ENCODE measurements around the gene MINDY4.
A peak's percentile ranks its signal among the peaks of the same experiment; 100 is the strongest.

MINDY4 gene

GRCh38 chr7:30741289-30741688 lies 29.9 kb upstream of the MINDY4 start:
- H3K4me3 ChIP-seq (ENCODE audit: low read depth, low read length), result no peak overlapping the region
- H4K91ac ChIP-seq (ENCODE audit: low read depth, low read length), result no peak overlapping the region
- H2BK12ac ChIP-seq (ENCODE audit: low read length), result no peak overlapping the region
- H3K36me3 ChIP-seq (ENCODE audit: control insufficient read depth in 1 of 2, insufficient read depth in 2 of 2, low read length in 2 of 2), result no peaks in the 10 kb centered on the region
- H2AFZ ChIP-seq (ENCODE audit: insufficient read depth, low read length, poor library complexity), result no peak overlapping the region
- H3K4ac ChIP-seq (ENCODE audit: low read depth, low read length), result no peak overlapping the region
- H3K9ac ChIP-seq (ENCODE audit: low read length), result no peak overlapping the region
- peaks cover 6 to 17% of the 10 kb centered on the region in 2 experiments for H3K4me1 ChIP-seq (ENCODE audit: control insufficient read depth in 1 of 2, insufficient read depth in 2 of 2, low read length in 2 of 2)
- H2AK5ac ChIP-seq (ENCODE audit: low read length), result no peak overlapping the region
- H3K79me1 ChIP-seq (ENCODE audit: low read length), result peaks cover 4% of the 10 kb centered on the region
- H3K79me2 ChIP-seq (ENCODE audit: control insufficient read depth, insufficient read depth, low read length, poor library complexity), result no peaks in the 10 kb centered on the region
- H3K27ac ChIP-seq (ENCODE audit: low read depth, low read length), result no peak overlapping the region
- no peak overlapping the region for H2BK5ac ChIP-seq (ENCODE audit: low read depth, low read length, poor library complexity)
- DNase-seq, result no peak
- no peak overlapping the region for H3K23ac ChIP-seq (ENCODE audit: low read length)
- H2BK120ac ChIP-seq (ENCODE audit: insufficient read depth, low read length, poor library complexity), result no peak overlapping the region
- peaks cover 4% of the 10 kb centered on the region for H3K9me3 ChIP-seq (ENCODE audit: insufficient read depth, low read depth, low read length)
- H3K27me3 ChIP-seq (ENCODE audit: insufficient read depth, low read length), result no peaks in the 10 kb centered on the region
- no peak overlapping the region for H3K14ac ChIP-seq (ENCODE audit: low read length)
- H4K12ac ChIP-seq (ENCODE audit: low read depth, low read length), result no peak overlapping the region
- no peak overlapping the region for H3K18ac ChIP-seq (ENCODE audit: low read length)
- no CpG with 5 or more reads among the region's 8 CpGs for WGBS (ENCODE audit: extremely low coverage, insufficient coverage, insufficient read length)
- H4K8ac ChIP-seq (ENCODE audit: low read depth, low read length), result no peak overlapping the region
- H3K4me2 ChIP-seq (ENCODE audit: low read length), result no peak overlapping the region

DNA sequence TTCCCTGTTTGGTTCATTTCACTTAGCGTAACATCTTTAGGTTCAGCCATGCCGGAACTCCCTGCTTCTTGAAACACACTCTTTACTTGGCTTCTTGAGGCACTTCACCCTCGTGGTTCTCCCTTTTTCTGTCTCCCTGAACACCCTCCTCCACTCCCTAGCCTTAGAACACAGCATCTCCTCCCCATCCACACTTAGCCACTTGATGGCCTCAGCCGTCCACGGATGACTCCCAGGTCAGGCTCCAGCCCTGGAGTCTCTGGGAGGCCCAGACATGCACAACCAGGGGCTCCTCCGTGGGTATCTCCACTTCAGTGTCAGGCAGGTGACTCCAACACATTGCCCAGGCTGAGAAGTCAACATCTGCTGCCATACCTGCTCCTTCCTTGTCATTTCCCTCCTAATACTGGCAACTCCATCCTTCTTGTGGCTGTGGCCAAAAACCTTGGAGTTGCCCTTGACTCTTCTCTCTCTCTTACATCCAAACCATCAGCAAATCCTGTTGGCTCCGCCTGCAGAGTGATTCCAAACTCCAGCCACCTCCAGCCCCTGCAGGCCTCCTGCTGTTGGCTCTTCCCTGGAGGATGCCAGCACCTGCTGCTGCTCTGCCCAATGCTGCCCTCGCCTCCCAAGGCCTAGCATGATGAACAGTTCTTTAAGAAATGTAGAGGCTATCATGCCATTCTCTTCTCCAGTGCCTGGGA lies 27.7 kb upstream of the MINDY4 start:
- Histone ChIP-seq H4K91ac (ENCODE audit: low read depth, low read length) (no peak overlapping the region), H3K79me1 (ENCODE audit: low read length) (peaks cover 4% of the 10 kb centered on the region), H2BK12ac (ENCODE audit: low read length) (no peak overlapping the region), H3K4me2 (ENCODE audit: low read length) (no peak overlapping the region), H2AFZ (ENCODE audit: insufficient read depth, low read length, poor library complexity) (no peak overlapping the region), H3K4me3 (ENCODE audit: low read depth, low read length) (peak overlapping the region; percentile 46), H3K4me1 (ENCODE audit: control insufficient read depth in 1 of 2, insufficient read depth in 2 of 2, low read length in 2 of 2) (peaks cover 6 to 17% of the 10 kb centered on the region in 2 experiments), H3K4ac (ENCODE audit: low read depth, low read length) (no peak overlapping the region), H4K8ac (ENCODE audit: low read depth, low read length) (no peak overlapping the region), H2BK5ac (ENCODE audit: low read depth, low read length, poor library complexity) (no peak overlapping the region), H3K14ac (ENCODE audit: low read length) (no peak overlapping the region), H3K79me2 (ENCODE audit: control insufficient read depth, insufficient read depth, low read length, poor library complexity) (no peaks in the 10 kb centered on the region), H3K9me3 (ENCODE audit: insufficient read depth, low read depth, low read length) (peaks cover 4% of the 10 kb centered on the region), H2BK120ac (ENCODE audit: insufficient read depth, low read length, poor library complexity) (no peak overlapping the region), H3K27ac (ENCODE audit: low read depth, low read length) (no peak overlapping the region), H3K23ac (ENCODE audit: low read length) (no peak overlapping the region), H3K36me3 (ENCODE audit: control insufficient read depth in 1 of 2, insufficient read depth in 2 of 2, low read length in 2 of 2) (no peaks in the 10 kb centered on the region), H4K12ac (ENCODE audit: low read depth, low read length) (no peak overlapping the region), H3K18ac (ENCODE audit: low read length) (no peak overlapping the region), H3K27me3 (ENCODE audit: insufficient read depth, low read length) (no peaks in the 10 kb centered on the region), H2AK5ac (ENCODE audit: low read length) (no peak overlapping the region), H3K9ac (ENCODE audit: low read length) (no peak overlapping the region)
- WGBS (ENCODE audit: extremely low coverage, insufficient coverage, insufficient read length), result no CpG with 5 or more reads among the region's 8 CpGs
- DNase-seq, result no peak

DNA sequence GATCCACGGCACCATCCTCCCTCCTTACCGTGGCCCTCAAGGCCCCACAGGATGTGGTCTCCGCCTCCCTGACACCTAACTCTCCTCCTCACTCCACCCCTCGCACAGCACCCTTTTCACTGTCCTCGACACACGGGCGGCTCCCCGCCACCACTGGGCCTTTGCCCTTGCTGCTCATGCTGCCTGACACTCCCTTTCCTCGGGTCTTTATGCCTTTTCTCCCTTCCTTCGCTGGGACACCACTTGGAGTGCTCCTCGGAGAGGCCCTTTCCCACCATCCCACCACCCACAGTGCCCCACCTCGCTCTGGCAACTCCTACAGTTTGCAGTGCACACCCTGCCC lies 27.2 kb upstream of the MINDY4 start:
- no peak overlapping the region for H2BK12ac ChIP-seq (ENCODE audit: low read length)
- H2AK5ac ChIP-seq (ENCODE audit: low read length), result no peak overlapping the region
- no peaks in the 10 kb centered on the region for H3K36me3 ChIP-seq (ENCODE audit: control insufficient read depth in 1 of 2, insufficient read depth in 2 of 2, low read length in 2 of 2)
- peaks cover 6 to 17% of the 10 kb centered on the region in 2 experiments for H3K4me1 ChIP-seq (ENCODE audit: control insufficient read depth in 1 of 2, insufficient read depth in 2 of 2, low read length in 2 of 2)
- H2BK5ac ChIP-seq (ENCODE audit: low read depth, low read length, poor library complexity), result no peak overlapping the region
- H4K91ac ChIP-seq (ENCODE audit: low read depth, low read length), result no peak overlapping the region
- no CpG with 5 or more reads among the region's 12 CpGs for WGBS (ENCODE audit: extremely low coverage, insufficient coverage, insufficient read length)
- DNase-seq, result no peak
- no peak overlapping the region for H3K4me2 ChIP-seq (ENCODE audit: low read length)
- H3K9ac ChIP-seq (ENCODE audit: low read length), result no peak overlapping the region
- H4K12ac ChIP-seq (ENCODE audit: low read depth, low read length), result no peak overlapping the region
- H4K8ac ChIP-seq (ENCODE audit: low read depth, low read length), result no peak overlapping the region
- no peak overlapping the region for H3K4ac ChIP-seq (ENCODE audit: low read depth, low read length)
- peaks cover 4% of the 10 kb centered on the region for H3K79me1 ChIP-seq (ENCODE audit: low read length)
- H3K4me3 ChIP-seq (ENCODE audit: low read depth, low read length), result peak overlapping the region; percentile 46
- H3K27me3 ChIP-seq (ENCODE audit: insufficient read depth, low read length), result no peaks in the 10 kb centered on the region
- no peaks in the 10 kb centered on the region for H3K79me2 ChIP-seq (ENCODE audit: control insufficient read depth, insufficient read depth, low read length, poor library complexity)
- H2BK120ac ChIP-seq (ENCODE audit: insufficient read depth, low read length, poor library complexity), result no peak overlapping the region
- H3K23ac ChIP-seq (ENCODE audit: low read length), result no peak overlapping the region
- no peak overlapping the region for H3K14ac ChIP-seq (ENCODE audit: low read length)
- peaks cover 4% of the 10 kb centered on the region for H3K9me3 ChIP-seq (ENCODE audit: insufficient read depth, low read depth, low read length)
- H2AFZ ChIP-seq (ENCODE audit: insufficient read depth, low read length, poor library complexity), result no peak overlapping the region
- H3K18ac ChIP-seq (ENCODE audit: low read length), result no peak overlapping the region
- H3K27ac ChIP-seq (ENCODE audit: low read depth, low read length), result no peak overlapping the region

DNA sequence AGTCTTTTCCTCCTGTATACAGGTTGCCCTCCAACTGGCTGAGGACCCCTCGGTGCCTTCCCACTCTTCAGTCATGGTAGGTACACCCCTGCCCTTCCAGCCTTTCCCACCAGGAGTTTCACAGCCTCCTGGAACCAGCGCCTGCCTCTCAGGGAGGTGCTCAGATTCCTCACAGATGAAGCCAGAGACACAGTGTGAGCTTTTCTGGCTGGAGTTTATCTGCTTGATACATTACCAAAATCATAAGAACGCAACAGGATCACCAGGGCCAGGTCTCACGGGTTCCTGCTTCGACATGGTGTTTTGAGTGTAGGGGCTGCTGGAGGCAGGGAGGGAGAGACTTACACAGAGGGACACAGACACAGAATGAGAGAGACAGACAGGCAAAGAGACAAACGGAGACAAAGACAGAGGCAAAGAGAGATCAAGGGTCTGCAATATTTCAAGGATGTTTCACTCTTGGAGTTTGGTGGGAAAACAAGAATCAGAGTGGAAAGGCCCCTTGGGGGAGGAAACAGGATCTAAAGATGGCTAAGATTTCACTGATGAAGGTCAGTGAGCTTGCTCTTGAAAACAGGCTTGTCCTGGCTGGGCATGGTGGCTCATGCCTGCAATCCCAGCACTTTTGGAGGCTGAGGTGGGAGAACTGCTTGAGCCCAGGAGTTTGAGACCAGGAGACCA lies 25.8 kb upstream of the MINDY4 start:
- WGBS (ENCODE audit: extremely low coverage, insufficient coverage, insufficient read length), result no CpG with 5 or more reads among the region's 6 CpGs
- H4K91ac ChIP-seq (ENCODE audit: low read depth, low read length), result peak overlapping the region; percentile 65
- H2BK5ac ChIP-seq (ENCODE audit: low read depth, low read length, poor library complexity), result peak overlapping the region; percentile 35
- peaks cover 6 to 17% of the 10 kb centered on the region in 2 experiments for H3K4me1 ChIP-seq (ENCODE audit: control insufficient read depth in 1 of 2, insufficient read depth in 2 of 2, low read length in 2 of 2)
- no peak overlapping the region for H3K9ac ChIP-seq (ENCODE audit: low read length)
- no peak overlapping the region for H3K14ac ChIP-seq (ENCODE audit: low read length)
- H3K23ac ChIP-seq (ENCODE audit: low read length), result no peak overlapping the region
- peak overlapping the region; percentile 34 for H2BK120ac ChIP-seq (ENCODE audit: insufficient read depth, low read length, poor library complexity)
- no peaks in the 10 kb centered on the region for H3K36me3 ChIP-seq (ENCODE audit: control insufficient read depth in 1 of 2, insufficient read depth in 2 of 2, low read length in 2 of 2)
- H2AFZ ChIP-seq (ENCODE audit: insufficient read depth, low read length, poor library complexity), result no peak overlapping the region
- H3K4me2 ChIP-seq (ENCODE audit: low read length), result no peak overlapping the region
- peak overlapping the region; percentile 29 for H3K4ac ChIP-seq (ENCODE audit: low read depth, low read length)
- H3K27ac ChIP-seq (ENCODE audit: low read depth, low read length), result peak overlapping the region; percentile 9
- no peak overlapping the region for H4K12ac ChIP-seq (ENCODE audit: low read depth, low read length)
- peaks cover 4% of the 10 kb centered on the region for H3K79me1 ChIP-seq (ENCODE audit: low read length)
- DNase-seq, result no peak
- no peaks in the 10 kb centered on the region for H3K27me3 ChIP-seq (ENCODE audit: insufficient read depth, low read length)
- no peak overlapping the region for H4K8ac ChIP-seq (ENCODE audit: low read depth, low read length)
- H2AK5ac ChIP-seq (ENCODE audit: low read length), result no peak overlapping the region
- H3K18ac ChIP-seq (ENCODE audit: low read length), result no peak overlapping the region
- peak overlapping the region; percentile 41 for H2BK12ac ChIP-seq (ENCODE audit: low read length)
- H3K4me3 ChIP-seq (ENCODE audit: low read depth, low read length), result no peak overlapping the region
- H3K9me3 ChIP-seq (ENCODE audit: insufficient read depth, low read depth, low read length), result peaks cover 7% of the 10 kb centered on the region
- no peaks in the 10 kb centered on the region for H3K79me2 ChIP-seq (ENCODE audit: control insufficient read depth, insufficient read depth, low read length, poor library complexity)
